ENCODE results near the gene LMBR1.
"Not testable (repeated sequence)": the region's sequence is repeated elsewhere in the genome, so short reads cannot be mapped to it uniquely, and the experiment has no call there.

The LMBR1 gene

GRCh38 chr7:156906200-156906649, 13.2 kb upstream of the LMBR1 start:
- no peak for DNase-seq (ENCODE audit: low read depth in 3 of 3)

- no peak for DNase-seq (ENCODE audit: low read depth in 3 of 3)
Measured at GRCh38 chr7:156903232-156903909, 10.4 kb upstream of the LMBR1 start.

GRCh38 chr7:156900093-156900492, 7.1 kb upstream of the LMBR1 start:
- not testable (repeated sequence) for DNase-seq (ENCODE audit: low read depth in 3 of 3)

GRCh38 chr7:156898938-156899337, 6.0 kb upstream of the LMBR1 start:
- DNase-seq (ENCODE audit: low read depth in 3 of 3) = no peak

DNA sequence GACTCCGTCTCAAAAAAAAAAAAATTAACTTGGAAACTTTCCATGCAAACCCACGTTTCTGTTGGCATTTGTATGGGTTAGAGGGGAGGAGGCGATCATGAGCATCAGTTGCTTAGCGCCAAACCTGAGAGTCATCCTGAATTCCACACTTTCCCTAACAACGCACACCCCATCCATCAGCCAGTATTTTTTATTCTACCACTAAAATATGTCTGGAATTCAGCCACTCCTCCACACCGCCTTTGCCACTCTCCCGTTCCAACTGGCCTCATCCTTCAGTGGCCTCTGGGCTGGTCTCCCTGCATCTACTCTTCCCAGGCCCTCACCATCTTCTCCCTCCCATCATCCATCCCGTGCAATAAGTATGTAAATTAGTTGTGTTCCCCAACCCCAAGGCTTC, 4.7 kb upstream of the LMBR1 start:
- DNase-seq (ENCODE audit: low read depth in 3 of 3) = no peak

GRCh38 chr7:156896388-156897022, 3.5 kb upstream of the LMBR1 start:
- no peak for DNase-seq (ENCODE audit: low read depth in 3 of 3)

- no peak for DNase-seq (ENCODE audit: low read depth in 3 of 3)
Measured at GRCh38 chr7:156895024-156895780, 2.2 kb upstream of the LMBR1 start.

DNA sequence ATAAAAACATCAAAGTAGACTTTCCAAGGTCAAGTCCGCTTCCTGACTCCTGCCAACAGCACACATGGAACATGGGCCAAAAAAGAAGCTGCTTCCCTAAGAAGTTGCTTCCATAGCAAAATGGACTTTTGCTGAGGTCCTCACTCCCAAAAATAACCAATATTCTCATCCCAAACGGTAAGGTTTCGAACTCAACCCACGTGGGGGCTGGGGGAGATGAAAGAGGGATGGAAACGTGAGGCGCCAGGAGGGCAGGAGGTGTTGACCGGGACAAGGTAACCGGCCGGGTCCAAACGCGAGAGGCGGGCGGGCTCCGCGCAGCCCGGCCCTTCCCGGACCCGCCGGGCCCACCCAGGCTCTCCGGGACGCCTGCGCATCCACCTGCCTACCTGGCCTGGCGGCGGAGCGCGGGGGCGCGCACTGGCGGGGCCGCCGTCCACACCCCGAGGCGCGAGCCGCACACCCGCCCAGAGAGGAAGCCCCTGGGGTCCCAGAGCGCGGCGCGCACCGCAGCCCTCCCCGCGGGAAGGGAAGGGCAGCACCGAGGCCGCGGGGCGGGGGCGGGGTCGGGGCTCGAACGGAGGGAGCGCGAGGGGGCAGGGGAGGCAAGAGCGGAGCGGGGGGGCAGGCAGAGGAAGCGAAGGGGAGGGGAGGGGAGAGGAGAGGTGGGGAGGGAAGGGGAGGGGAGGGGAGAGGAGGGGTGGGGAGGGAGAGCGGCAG, 742 bp downstream of the LMBR1 start:
- peak; percentile 30 to 60 (median 36) for DNase-seq (ENCODE audit: low read depth in 3 of 3)

GRCh38 chr7:156889746-156890145, 3.2 kb downstream of the LMBR1 start:
- DNase-seq (ENCODE audit: low read depth in 3 of 3) = no peak

DNA sequence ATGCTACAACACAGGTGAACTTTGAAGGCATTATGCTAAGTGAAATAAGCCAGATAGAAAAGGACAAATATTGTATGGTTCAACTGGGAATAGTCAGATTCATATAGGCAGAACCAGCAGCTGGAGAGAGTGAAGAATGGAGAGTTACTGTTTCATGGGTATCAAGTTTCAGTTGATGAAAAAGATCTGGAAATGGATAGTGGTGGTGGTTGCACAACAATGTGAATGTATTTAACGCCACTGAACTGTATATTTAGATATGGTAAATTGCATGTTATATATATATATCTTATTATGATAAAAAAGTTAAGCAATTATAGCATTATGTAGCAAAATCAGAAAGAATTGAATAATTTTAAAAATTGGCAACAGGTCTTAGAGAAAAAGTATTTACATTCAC, 3.9 kb downstream of the LMBR1 start:
- DNase-seq (ENCODE audit: low read depth in 3 of 3) = no peak

DNA sequence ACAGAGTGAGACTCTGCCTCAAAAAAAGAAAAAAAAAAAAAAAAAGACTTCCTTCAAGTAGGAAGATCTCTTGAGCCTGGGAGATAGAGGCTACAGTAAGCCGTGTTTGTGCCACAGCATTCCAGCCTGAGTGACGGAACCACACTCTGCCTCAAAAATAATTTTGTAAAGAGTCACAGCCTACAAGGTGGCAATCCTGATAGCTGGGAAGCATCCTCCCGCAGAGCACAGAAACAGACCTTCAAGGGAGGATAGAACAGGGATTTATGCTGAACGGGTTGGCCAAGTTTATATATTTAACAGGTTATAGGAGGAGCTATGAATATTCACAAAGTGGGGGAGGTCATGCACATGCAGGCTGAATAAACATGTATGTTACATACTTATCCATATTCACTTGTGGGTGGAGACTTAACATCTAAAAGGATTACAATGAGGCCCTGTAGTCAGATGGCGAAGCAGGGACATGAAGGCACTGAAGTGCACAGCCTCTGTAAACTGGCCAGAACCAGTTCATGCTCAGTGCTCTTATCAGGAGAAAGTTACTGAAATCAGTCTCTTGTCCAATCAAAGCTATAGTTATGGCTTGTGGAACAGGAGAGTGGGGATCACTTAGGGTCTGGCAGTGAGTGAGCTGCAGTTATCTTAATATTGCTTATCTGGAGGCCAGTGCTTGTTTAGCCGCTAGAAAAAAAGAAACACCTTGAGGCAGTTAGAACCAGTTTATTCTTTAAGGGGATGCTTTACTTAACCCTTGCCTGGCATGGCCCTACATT, 6.8 kb downstream of the LMBR1 start:
- no peak for DNase-seq (ENCODE audit: low read depth in 3 of 3)

DNA sequence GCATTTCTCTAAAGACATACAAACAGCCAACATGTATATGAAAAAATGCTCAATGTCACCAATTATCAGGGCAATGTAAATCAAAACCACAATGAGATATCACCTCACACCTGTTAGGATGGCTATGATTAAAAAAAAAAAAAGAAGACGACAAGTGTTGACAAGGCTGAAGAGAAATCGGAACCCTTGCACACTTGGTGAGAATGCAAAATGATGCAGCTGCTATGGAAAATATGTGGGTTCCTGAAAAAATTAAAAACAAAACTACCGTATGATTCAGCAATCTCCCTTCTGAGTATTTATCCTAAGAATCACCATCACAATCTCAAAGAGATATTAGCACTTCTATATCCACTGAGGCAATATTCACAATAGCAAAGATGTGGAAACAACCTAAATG, 11.3 kb downstream of the LMBR1 start:
- DNase-seq (ENCODE audit: low read depth in 3 of 3) = no peak

DNA sequence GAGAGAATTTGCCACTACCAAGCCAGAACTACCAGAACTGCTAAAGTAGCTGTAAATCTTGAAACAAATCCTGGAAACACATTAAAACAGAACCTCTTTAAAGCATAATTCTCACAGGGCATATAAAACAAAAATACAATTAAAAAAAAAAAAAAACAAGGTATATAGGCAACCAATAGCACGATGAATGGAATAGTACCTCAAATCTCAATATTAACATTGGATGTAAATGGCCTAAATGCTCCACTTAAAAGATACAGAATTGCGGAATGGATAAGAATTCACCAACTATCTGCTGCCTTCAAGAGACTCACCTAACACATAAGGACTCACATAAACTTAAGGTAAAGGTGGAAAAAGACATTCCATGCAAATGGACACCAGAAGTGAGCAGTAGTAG, 17.2 kb downstream of the LMBR1 start:
- no peak for DNase-seq (ENCODE audit: low read depth in 3 of 3)

- not testable (repeated sequence) for DNase-seq (ENCODE audit: low read depth in 3 of 3)
Measured at GRCh38 chr7:156868363-156868762, 24.6 kb downstream of the LMBR1 start.

DNA sequence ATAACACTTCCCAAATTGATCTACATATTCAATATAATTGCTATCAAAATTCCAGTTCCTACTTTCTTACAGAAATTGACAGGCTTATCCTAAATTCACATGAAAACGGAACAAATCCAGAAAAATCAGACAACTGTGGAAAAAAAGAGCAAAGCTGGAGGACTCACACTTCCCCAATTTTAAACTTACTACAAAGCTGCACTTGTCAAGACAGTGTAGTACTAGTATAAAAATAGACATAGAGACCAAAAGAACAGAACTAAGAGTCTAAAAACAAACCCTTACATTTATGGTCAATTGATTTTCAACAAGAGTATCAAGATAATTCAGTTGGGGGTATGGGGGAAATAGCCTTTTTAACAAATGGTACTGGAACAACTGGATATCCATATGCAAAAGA, 27.5 kb downstream of the LMBR1 start:
- DNase-seq (ENCODE audit: low read depth in 3 of 3) = no peak

GRCh38 chr7:156862022-156862421, 31.0 kb downstream of the LMBR1 start:
- not testable (repeated sequence) for DNase-seq (ENCODE audit: low read depth in 3 of 3)

- no peak for DNase-seq (ENCODE audit: low read depth in 3 of 3)
Measured at GRCh38 chr7:156861212-156861611, 31.8 kb downstream of the LMBR1 start.

GRCh38 chr7:156860099-156860498, 32.9 kb downstream of the LMBR1 start:
- not testable (repeated sequence) for DNase-seq (ENCODE audit: low read depth in 3 of 3)

DNA sequence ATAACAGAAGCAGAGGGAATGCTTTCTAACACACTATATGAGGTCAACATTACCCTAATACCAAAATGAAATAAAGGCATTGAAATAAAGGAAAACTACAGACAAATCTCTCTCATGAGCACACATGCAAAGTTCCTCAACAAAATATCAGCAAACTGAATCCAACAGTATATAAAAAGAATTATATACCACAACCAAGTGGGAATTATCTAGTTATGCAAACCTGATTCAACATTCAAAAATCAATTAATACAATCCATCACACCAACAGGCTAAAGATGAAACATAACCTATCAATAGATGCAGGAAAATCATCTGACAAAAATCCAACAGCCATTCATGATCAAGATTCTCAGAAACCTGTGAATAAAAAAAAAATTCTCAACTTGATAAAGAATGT, 34.5 kb downstream of the LMBR1 start:
- no peak for DNase-seq (ENCODE audit: low read depth in 3 of 3)

GRCh38 chr7:156857757-156858156, 35.2 kb downstream of the LMBR1 start:
- DNase-seq (ENCODE audit: low read depth in 3 of 3) = no peak

DNA sequence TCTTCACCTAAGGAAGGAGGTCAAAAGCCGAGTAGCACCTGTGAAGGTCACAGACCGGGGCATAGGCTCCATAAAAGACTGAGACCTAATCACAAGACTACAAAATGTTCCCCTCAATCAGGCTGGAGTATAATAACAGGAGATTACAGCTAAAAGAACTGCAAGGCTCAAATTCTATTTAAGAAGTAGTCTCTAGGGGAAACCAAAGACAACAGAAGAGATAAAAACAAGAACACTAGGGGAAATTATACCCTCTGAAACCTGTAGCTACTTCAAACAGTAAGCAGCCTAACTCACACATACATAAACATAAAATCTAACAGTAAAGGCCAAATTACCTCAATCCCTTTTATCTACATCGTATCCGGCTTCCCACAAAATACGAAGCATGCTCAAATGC, 38.3 kb downstream of the LMBR1 start:
- DNase-seq (ENCODE audit: low read depth in 3 of 3) = no peak
